K562 (cell line): ENCODE results near the gene ATP5MK. TPM values are rescaled to one million over a fixed set of nuclear protein-coding genes. Genes with fewer than 3 reads are reported as not detected.

Experiments used
- ATAC-seq: fragments of 200-7000 bp; cut with Tn5 transposase; 3 replicates; pipeline ENCODE4 v1.9.1; 2020; ENCODE audit warnings: moderate library complexity
- BruUV-seq: library from RNA; stranded (reverse); fragments of 400-500 nt; replicated peaks from 2 replicates; lab custom pipeline; 2021; lab: Mats Ljungman, UMichigan
- CTCF ChIA-PET: fragments of 300-600 bp; formaldehyde crosslinking; extraction: SDS; loops from one replicate; lab custom pipeline; 2021; ENCODE audit warnings: low intra/inter-chr PET ratio; lab: Yijun Ruan, JAX
- POLR2A ChIA-PET: fragments of 300-600, 350-650 bp; sonication (Branson Sonifier 250); formaldehyde crosslinking; extraction: SDS; loops from one replicate; lab custom pipeline; 2021; ENCODE audit warnings: antibody characterized with exemption, inconsistent platforms; lab: Yijun Ruan, JAX
- DNase-seq, 4 experiments: peaks; one replicate each; pipeline versions ENCODE4 v3.0.0 to v3.0.0-alpha.2; 2011 to 2018; ENCODE audit warnings: low spot score in 3 of 4, mixed read lengths in 3 of 4; ENCODE audit errors: extremely low read depth in 1 of 4
- FAIRE-seq: peaks from 2 replicates; lab custom pipeline; 2011; peaks lifted over from hg19 to GRCh38; lab: Jason Lieb, UNC
- H2AFZ ChIP-seq: 2 replicates; pipeline ENCODE4 v1.6.0; 2011; ENCODE audit warnings: low read depth, low read length, control low read depth, inconsistent platforms
- H3K27ac ChIP-seq: fragments of 200-600 bp; 3 replicates; pipeline ENCODE4 v1.8.0; 2011; ENCODE audit warnings: low read depth, mild to moderate bottlenecking, control low read depth, inconsistent platforms, low read length, moderate library complexity, mixed read lengths; ENCODE audit errors: extremely low read depth
- H3K27me3 ChIP-seq, 2 experiments: fragments of 300-600 bp in 1 of 2; 2 replicates in 1 of 2; 3 replicates in 1 of 2; pipeline versions ENCODE4 v1.6.0 to v1.8.0; 2011; ENCODE audit warnings: inconsistent platforms in 2 of 2, low read length in 2 of 2, mild to moderate bottlenecking in 1 of 2, mixed read lengths in 1 of 2, moderate library complexity in 1 of 2; ENCODE audit not compliant: control insufficient read depth in 2 of 2, insufficient read depth in 2 of 2
- H3K36me3 ChIP-seq: fragments of 300-600 bp; 3 replicates; pipeline ENCODE4 v1.8.0; 2011; ENCODE audit warnings: mild to moderate bottlenecking, low read length, inconsistent platforms; ENCODE audit not compliant: control insufficient read depth, insufficient read depth
- H3K4me1 ChIP-seq, 2 experiments: fragments of 200-600 bp in 1 of 2; replicated peaks in 1 of 2; 2 replicates in 1 of 2; 3 replicates in 1 of 2; pipeline versions ENCODE4 v1.5.1 to v1.8.0; 2011; ENCODE audit warnings: inconsistent platforms in 2 of 2, low read length in 2 of 2, mild to moderate bottlenecking in 1 of 2, mixed read lengths in 1 of 2, moderate library complexity in 1 of 2; ENCODE audit not compliant: control insufficient read depth in 2 of 2, insufficient read depth in 2 of 2
- H3K4me2 ChIP-seq: 2 replicates; pipeline ENCODE4 v1.6.1; 2011; ENCODE audit warnings: low read length, control low read depth, inconsistent platforms, mixed read lengths; ENCODE audit not compliant: insufficient read depth
- H3K4me3 ChIP-seq: fragments of 200-600 bp; sonication (generic), shearing (Covaris generic); 2 replicates; pipeline ENCODE4 v1.5.1; 2016; ENCODE audit warnings: control low read depth, inconsistent platforms
- H3K79me2 ChIP-seq: fragments of 200-600 bp; 3 replicates; pipeline ENCODE4 v1.8.0; 2011; ENCODE audit warnings: low read length, inconsistent platforms; ENCODE audit not compliant: control insufficient read depth, insufficient read depth
- H3K9ac ChIP-seq, 2 experiments: 2 replicates each; pipeline versions ENCODE4 v1.6.0 to v1.6.1; 2011; ENCODE audit warnings: low read depth in 2 of 2, low read length in 2 of 2, control low read depth in 1 of 2, inconsistent platforms in 1 of 2, mild to moderate bottlenecking in 1 of 2, mixed read lengths in 1 of 2; ENCODE audit not compliant: insufficient read depth in 1 of 2
- H3K9me1 ChIP-seq: one replicate; pipeline ENCODE4 v1.6.0; 2011; ENCODE audit warnings: inconsistent platforms, mild to moderate bottlenecking, low read length, moderate library complexity; ENCODE audit not compliant: control insufficient read depth, insufficient read depth
- H3K9me3 ChIP-seq: replicated peaks from 2 replicates; pipeline ENCODE4 v1.5.1; 2011; ENCODE audit warnings: low read depth, low read length, inconsistent platforms; ENCODE audit not compliant: control insufficient read depth, insufficient read depth
- H4K20me1 ChIP-seq: replicated peaks from 2 replicates; pipeline ENCODE4 v1.6.1; 2011; ENCODE audit warnings: low read length, inconsistent platforms, mixed read lengths; ENCODE audit not compliant: control insufficient read depth, insufficient read depth
- ATF6 ChIP-seq: sonication (generic); formaldehyde crosslinking; IDR thresholded peaks from 2 replicates; pipeline ENCODE4 v1.4.0; 2020; ENCODE audit warnings: mild to moderate bottlenecking, missing genetic modification reagents
- BRCA1 ChIP-seq, 2 experiments: fragments of 450-650 bp in 1 of 2; sonication (generic) in 1 of 2; formaldehyde crosslinking in 1 of 2; IDR thresholded peaks; 2 replicates each; pipeline versions ENCODE4 v1.5.0 to v1.6.1; 2017 to 2020; ENCODE audit warnings: mild to moderate bottlenecking in 1 of 2, missing genetic modification reagents in 1 of 2
- CBX1 ChIP-seq: sonication (generic); IDR thresholded peaks from 2 replicates; pipeline ENCODE4 v1.6.1; 2016; ENCODE audit warnings: antibody characterized with exemption, low read depth, mild to moderate bottlenecking
- GATA2 ChIP-seq: sonication (generic); formaldehyde crosslinking; IDR thresholded peaks from 2 replicates; pipeline ENCODE4 v1.4.0; 2020; ENCODE audit warnings: mild to moderate bottlenecking, missing genetic modification reagents
- HSF4 ChIP-seq: fragments of 250-450 bp; sonication (Bioruptor Pico); IDR thresholded peaks from 2 replicates; pipeline ENCODE4 v2.1.2; 2022; ENCODE audit warnings: mild to moderate bottlenecking, moderate library complexity, borderline replicate concordance
- NFIX ChIP-seq: fragments of 250-450 bp; sonication (Bioruptor Pico); IDR thresholded peaks from 2 replicates; pipeline ENCODE4 v1.4.0; 2020; ENCODE audit warnings: low read depth, mild to moderate bottlenecking, moderate library complexity
- NFXL1 ChIP-seq: fragments of 450-650 bp; formaldehyde crosslinking; IDR thresholded peaks from 2 replicates; pipeline ENCODE4 v1.4.0; 2021; ENCODE audit warnings: mild to moderate bottlenecking
- NRF1 ChIP-seq, 2 experiments: fragments of 450-650 bp; IDR thresholded peaks in 1 of 2; conservative IDR thresholded peaks in 1 of 2; 2 replicates each; pipeline ENCODE4 v1.6.1; 2014; ENCODE audit warnings: mild to moderate bottlenecking in 2 of 2
- PCBP1 ChIP-seq: fragments of 200-400 bp; formaldehyde crosslinking; IDR thresholded peaks from 2 replicates; pipeline ENCODE4 v1.6.1; 2018; ENCODE audit warnings: mild to moderate bottlenecking, low read depth, low read length; ENCODE audit not compliant: poor library complexity, severe bottlenecking
- PML ChIP-seq: IDR thresholded peaks from 2 replicates; pipeline ENCODE4 v1.6.1; 2012; ENCODE audit warnings: low read length, inconsistent platforms
- SMAD1 ChIP-seq: fragments of 150-350 bp; IDR thresholded peaks from 2 replicates; pipeline ENCODE4 v1.6.1; 2014; ENCODE audit warnings: low read length, low read depth; ENCODE audit not compliant: partially characterized antibody
- SRSF9 ChIP-seq: fragments of 200-400 bp; formaldehyde crosslinking; IDR thresholded peaks from 2 replicates; pipeline ENCODE4 v1.6.1; 2017; ENCODE audit warnings: low read depth, low read length, borderline replicate concordance
- STAG1 ChIP-seq: sonication (generic); formaldehyde crosslinking; IDR thresholded peaks from 2 replicates; pipeline ENCODE4 v1.5.0; 2020; ENCODE audit warnings: missing genetic modification reagents, borderline replicate concordance
- YBX1 ChIP-seq: fragments of 450-650 bp; IDR thresholded peaks from 2 replicates; pipeline ENCODE4 v1.7.1; 2016; ENCODE audit warnings: mild to moderate bottlenecking
- ZNF174 ChIP-seq: fragments of 250-450 bp; sonication (Bioruptor Pico); IDR thresholded peaks from 2 replicates; pipeline ENCODE4 v1.4.0; 2020; ENCODE audit warnings: mild to moderate bottlenecking
- ZNF324 ChIP-seq: fragments of 250-450 bp; sonication (Bioruptor Pico); IDR thresholded peaks from 2 replicates; pipeline ENCODE4 v1.4.0; 2020; ENCODE audit warnings: mild to moderate bottlenecking
- ZNF431 ChIP-seq: sonication (generic); formaldehyde crosslinking; IDR thresholded peaks from 2 replicates; pipeline ENCODE4 v1.8.0; 2022; ENCODE audit warnings: mild to moderate bottlenecking, missing genetic modification reagents
- ZNF436 ChIP-seq: fragments of 250-450, 450-650 bp; sonication (Bioruptor Pico); formaldehyde crosslinking; IDR thresholded peaks from 2 replicates; pipeline ENCODE4 v1.7.0; 2020; ENCODE audit warnings: mild to moderate bottlenecking
- WGBS: fragments of 100-300 bp; shearing (Covaris generic); methylation state at CpG from one replicate; pipeline ENCODE4 v1.1.6; 2016; ENCODE audit warnings: low coverage, mixed read lengths; ENCODE audit not compliant: insufficient coverage; ENCODE audit errors: missing lambda C conversion rate; 5-methylcytosine and 5-hydroxymethylcytosine counted together
- in situ Hi-C: fragments of 300-500 bp; cut with MboI; formaldehyde crosslinking; loops from 4 replicates; pipeline ENCODE4 v1.15.0; 2018; ENCODE audit warnings: inconsistent platforms, mixed read lengths
- intact Hi-C: fragments of 100-400 bp; cut with micrococcal nuclease; formaldehyde crosslinking; loops from 2 replicates; pipeline ENCODE4 v1.14.2; 2022
- polyA plus RNA-seq, 8 experiments: library from polyadenylated mRNA; depleted of rRNA in 4 of 8; stranded (reverse) in 5 of 8; unstranded in 3 of 8; fragments of >200 nt; fragmentation: Nextera tagmentation in 2 of 8; fragmentation: Illumina TruSeq in 1 of 8; extraction: Ambion mirVana in 2 of 8; extraction: Trizol in 1 of 8; gene quantifications; 2 replicates each; pipeline versions ENCODE4 v1.2.1 to v1.2.3, GENCODE V29; 2011 to 2014; ENCODE audit warnings: inconsistent platforms in 1 of 8, missing spikeins in 1 of 8
- total RNA-seq, 7 experiments: library from RNA; depleted of rRNA in 6 of 7; stranded (reverse); fragments of >200 nt in 6 of 7; fragmentation: Illumina TruSeq in 2 of 7; extraction: Trizol in 2 of 7; gene quantifications; 2 replicates each; pipeline versions ENCODE4 v1.2.1 to v1.2.3, GENCODE V29; 2011 to 2021; ENCODE audit warnings: low replicate concordance in 1 of 7
- TF ChIP-seq, protein P1 (sequence below): IDR thresholded peaks from 2 replicates; pipeline ENCODE4 v1.6.1; 2011; ENCODE audit warnings: borderline replicate concordance, low read depth, mild to moderate bottlenecking, moderate library complexity, low read length; ENCODE audit not compliant: insufficient read depth, poor library complexity, severe bottlenecking

ATP5MK gene
- total and polyA plus RNA-seq, 9 of the 15 experiments (the other 6 are each of a cell fraction or from before 2014, with no cell fraction given): 182 to 1,810 (median 741) TPM

GRCh38 chr10:103350517-103351260 lies 45.6 kb downstream of the ATP5MK start, which contains the start of gene PCGF6:
Gene PCGF6, minus strand, starts transcription at chr10:103351140. Its CDS starts 74 bp downstream, at chr10:103351066.
- H3K27me3 ChIP-seq: no peaks in the 10 kb centered on the region
- in situ Hi-C loops: no loop called here
- POLR2A ChIA-PET: interaction anchor here (0.6 kb wide), 2 partner anchors 11 to 123 kb away, joined by 3 read pairs; no protein-coding TSS in a partner anchor
- BruUV-seq: TSS peak; percentile 47
- peaks cover 30% of the 10 kb centered on the region for H3K79me2 ChIP-seq
- H3K4me3 ChIP-seq: peak within 1 kb of the TSS; percentile 75
- H3K4me1 ChIP-seq: peaks cover 0 to 21% of the 10 kb centered on the region in 2 experiments; a peak in 3 of 5 replicates
- H3K36me3 ChIP-seq: peaks cover 26% of the 10 kb centered on the region; the same call in 1 of the 3 replicates
- CTCF ChIA-PET: interaction anchor here (0.6 kb wide), 1 partner anchor 132 kb away, joined by 6 read pairs; no protein-coding TSS in a partner anchor
- ATAC-seq (peak; percentile 94), DNase-seq (peak; percentile 84 to 90 (median 88)), FAIRE-seq (no peak)
- peak within 1 kb of the TSS; percentile 82 to 98 for H3K9ac ChIP-seq
- intact Hi-C loops: loop anchor here (5.0 kb wide), 1 partner anchor 47 kb away; the partner anchor contains the start of genes ATP5MK and PDCD11
- under 1% methylated on average over 31 of the region's 82 CpGs for WGBS
- H3K4me2 ChIP-seq: peak within 1 kb of the TSS; percentile 73
- H3K27ac ChIP-seq: peak within 1 kb of the TSS; percentile 87
- H2AFZ ChIP-seq: peak within 1 kb of the TSS; percentile 94
- H3K9me3 ChIP-seq: no peaks in the 10 kb centered on the region
- no peaks in the 10 kb centered on the region for H4K20me1 ChIP-seq
- H3K9me1 ChIP-seq: no peaks in the 10 kb centered on the region
- TF ChIP-seq ATF6 (CRISPR knock-in tag) (peak; percentile 53; the same call in 1 of the 2 replicates), PCBP1 (peak; percentile 50), SRSF9 (no peak), HSF4 (CRISPR knock-in tag) (no peak), CBX1 (no peak), SMAD1 (no peak), PML (no peak), YBX1 (no peak), STAG1 (CRISPR knock-in tag) (no peak), NRF1 (conservative IDR thresholded peaks at IDR 0.05 in 1 of 2, IDR thresholded peaks at IDR 0.05 in 1 of 2) (peak; percentile 94 to 95), ZNF324 (CRISPR knock-in tag) (no peak), BRCA1 (IDR thresholded peaks at IDR 0.05) (no peak), BRCA1 (CRISPR knock-in tag; IDR thresholded peaks at IDR 0.05) (no peak), GATA2 (CRISPR knock-in tag) (no peak), NFXL1 (no peak), ZNF431 (no peak), NFIX (no peak), ZNF436 (CRISPR knock-in tag) (no peak), ZNF174 (CRISPR knock-in tag) (no peak)
- TF ChIP-seq, protein P1, sequence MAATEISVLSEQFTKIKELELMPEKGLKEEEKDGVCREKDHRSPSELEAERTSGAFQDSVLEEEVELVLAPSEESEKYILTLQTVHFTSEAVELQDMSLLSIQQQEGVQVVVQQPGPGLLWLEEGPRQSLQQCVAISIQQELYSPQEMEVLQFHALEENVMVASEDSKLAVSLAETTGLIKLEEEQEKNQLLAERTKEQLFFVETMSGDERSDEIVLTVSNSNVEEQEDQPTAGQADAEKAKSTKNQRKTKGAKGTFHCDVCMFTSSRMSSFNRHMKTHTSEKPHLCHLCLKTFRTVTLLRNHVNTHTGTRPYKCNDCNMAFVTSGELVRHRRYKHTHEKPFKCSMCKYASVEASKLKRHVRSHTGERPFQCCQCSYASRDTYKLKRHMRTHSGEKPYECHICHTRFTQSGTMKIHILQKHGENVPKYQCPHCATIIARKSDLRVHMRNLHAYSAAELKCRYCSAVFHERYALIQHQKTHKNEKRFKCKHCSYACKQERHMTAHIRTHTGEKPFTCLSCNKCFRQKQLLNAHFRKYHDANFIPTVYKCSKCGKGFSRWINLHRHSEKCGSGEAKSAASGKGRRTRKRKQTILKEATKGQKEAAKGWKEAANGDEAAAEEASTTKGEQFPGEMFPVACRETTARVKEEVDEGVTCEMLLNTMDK: peak; percentile 12
